ENCODE data around the gene MPC2. TPM values are rescaled to one million over a fixed set of nuclear protein-coding genes. Genes with fewer than 3 reads are reported as not detected.
"Not testable (repeated sequence)": the region's sequence is repeated elsewhere in the genome, so short reads cannot be mapped to it uniquely, and the experiment has no call there.

MPC2 gene
- total RNA-seq, 1 donor from 2014 or later = 221 TPM

DNA sequence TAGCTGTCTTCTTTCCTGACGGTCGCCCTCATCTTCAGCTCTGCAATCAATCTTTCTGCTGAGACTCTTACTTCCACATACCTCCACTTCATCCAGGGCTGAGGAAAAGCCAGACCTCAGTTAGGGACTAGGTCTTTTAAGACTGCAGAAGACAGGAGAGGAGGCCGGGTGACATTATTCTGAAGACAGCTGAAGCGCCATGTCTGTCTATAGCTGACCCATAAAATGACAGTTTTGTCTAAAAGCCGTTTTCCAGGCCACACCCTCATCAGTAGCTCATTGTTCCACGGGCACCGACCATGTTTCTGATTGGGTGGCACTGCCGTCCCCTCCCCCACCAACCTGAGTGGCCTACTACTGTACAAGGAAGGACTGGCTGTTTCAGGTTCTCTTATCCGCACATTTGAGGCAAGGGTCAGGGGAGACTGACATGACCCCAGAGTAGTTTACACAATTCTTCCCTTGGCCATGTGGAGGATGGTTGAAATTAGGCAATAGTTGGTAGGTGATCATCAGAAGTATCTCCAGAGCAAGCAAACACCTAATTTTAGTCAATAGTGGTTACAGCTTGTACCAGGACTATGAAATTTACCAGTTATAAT, 22.9 kb downstream of the MPC2 start, which contains the start of gene ADCY10:
ADCY10 (minus strand) TSS at position 240 of the 602 bp plus-strand sequence. CDS start 8,994 bp downstream, outside the sequence.
- intact Hi-C loops (cut with DNase I) = no loop called here
- ATAC-seq (ENCODE audit: poor library complexity) = no peak
- DNase-seq = no peak

- no peak for ATAC-seq (ENCODE audit: poor library complexity)
- intact Hi-C loops (cut with DNase I) = no loop called here
- no peak for DNase-seq
Observed at GRCh38 chr1:167912294-167912693, 24.6 kb downstream of the MPC2 start.

DNA sequence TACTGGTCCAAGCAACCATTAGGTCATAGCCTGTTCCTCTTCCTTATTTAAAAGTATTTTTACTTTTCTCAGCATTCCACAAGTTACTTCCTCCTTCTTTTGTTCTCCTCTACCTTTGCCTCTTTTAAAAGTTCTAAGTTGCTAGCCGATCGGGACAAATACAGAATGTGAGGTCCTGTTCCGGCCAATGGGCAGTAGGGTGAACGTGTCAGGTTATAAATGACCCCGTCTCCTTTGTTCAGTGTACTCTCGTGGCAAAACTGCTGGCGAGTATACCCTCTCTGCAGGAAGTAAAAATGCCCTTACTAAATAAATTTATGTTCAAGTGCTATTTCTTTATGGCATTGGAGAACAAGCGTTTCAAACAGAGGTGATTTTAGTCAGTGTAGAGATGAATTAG, 25.5 kb downstream of the MPC2 start:
- ATAC-seq (ENCODE audit: poor library complexity) (no peak), DNase-seq (no peak)
- intact Hi-C loops (cut with DNase I) = no loop called here

- intact Hi-C loops (cut with DNase I) = no loop called here
- ATAC-seq (ENCODE audit: poor library complexity) (peak; percentile 77), DNase-seq (no peak)
Observed at GRCh38 chr1:167910530-167910929, 26.3 kb downstream of the MPC2 start.

DNA sequence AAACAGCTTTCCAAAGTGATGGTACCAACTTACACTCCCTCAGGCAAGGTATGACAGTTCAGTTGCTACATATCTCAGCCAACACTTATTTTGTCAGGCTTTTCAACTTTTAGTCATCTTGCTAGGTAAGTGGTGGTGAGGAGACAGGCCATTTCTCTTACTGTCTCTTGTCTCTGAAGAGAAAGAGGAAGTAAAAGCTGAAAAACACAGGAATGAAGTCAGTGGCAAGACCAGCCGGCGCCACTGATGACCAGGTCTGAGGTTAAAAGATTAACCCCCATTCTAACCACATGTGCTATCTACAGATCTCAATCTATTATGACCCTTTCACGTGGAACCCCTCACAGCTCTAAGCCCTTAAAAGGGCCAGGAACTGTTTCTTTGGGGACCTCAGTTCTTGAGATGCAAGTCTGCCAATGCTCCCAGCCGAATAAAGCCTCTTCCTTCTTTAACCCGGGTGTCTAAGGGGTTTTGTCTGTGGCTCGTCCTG, 27.1 kb downstream of the MPC2 start:
- ATAC-seq (ENCODE audit: poor library complexity) (no peak), DNase-seq (no peak)
- intact Hi-C loops (cut with DNase I) = no loop called here

DNA sequence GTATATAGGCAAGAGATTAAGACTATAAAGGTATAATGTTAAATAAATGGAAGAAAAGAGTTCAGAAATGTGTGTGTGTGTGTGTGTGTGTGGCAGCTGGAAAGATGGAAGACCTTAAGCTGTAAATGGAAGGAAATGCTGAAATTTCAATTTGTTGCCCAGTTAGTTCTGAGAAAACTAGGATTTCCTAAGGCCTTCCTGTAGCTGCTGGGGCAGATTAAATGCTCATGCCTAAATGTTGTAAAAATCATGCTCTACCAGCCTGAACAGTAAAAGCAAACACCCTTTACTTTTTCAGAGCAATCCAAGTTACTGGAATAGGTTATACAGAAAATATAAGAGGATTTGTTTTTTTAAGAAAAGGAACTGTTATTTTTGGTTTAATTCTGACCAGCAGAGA, 31.2 kb downstream of the MPC2 start:
- ATAC-seq (ENCODE audit: poor library complexity) = no peak
- intact Hi-C loops (cut with DNase I) = no loop called here

GRCh38 chr1:167905182-167905581, 31.7 kb downstream of the MPC2 start:
- ATAC-seq (ENCODE audit: poor library complexity) (no peak), DNase-seq (no peak)
- intact Hi-C loops (cut with DNase I) = no loop called here

More for the DNA sequence above, 31.2 kb downstream of the MPC2 start:
- no peak for DNase-seq

DNA sequence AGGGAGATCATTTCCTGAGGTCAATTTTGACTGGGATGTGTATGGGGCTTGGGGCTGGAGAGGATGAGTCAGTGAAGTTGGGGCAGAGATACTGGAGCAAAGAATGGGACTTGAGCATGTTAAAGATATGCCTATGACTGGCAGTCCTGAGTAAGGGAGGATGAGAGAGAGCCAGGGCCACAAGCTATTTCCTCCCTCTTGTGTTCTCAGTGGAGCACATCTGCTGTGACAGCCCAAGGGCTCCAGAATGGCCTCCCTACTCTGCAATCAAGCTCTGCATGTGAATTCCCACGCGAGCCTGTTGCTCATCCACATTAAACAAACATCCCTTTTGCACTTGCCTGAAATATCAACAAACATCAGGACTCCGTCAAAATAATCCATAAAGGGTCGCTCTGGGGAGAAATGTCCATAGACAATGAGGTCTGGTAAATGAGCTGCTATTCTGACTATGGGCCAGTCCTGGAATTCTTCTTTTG, 32.2 kb downstream of the MPC2 start:
- no peak for ATAC-seq (ENCODE audit: poor library complexity)
- no peak for DNase-seq

GRCh38 chr1:167900907-167901306, 36.0 kb downstream of the MPC2 start:
- no peak for ATAC-seq (ENCODE audit: poor library complexity)
- intact Hi-C loops (cut with DNase I) = no loop called here
- DNase-seq = no peak

More for the DNA sequence above, 32.2 kb downstream of the MPC2 start:
- intact Hi-C loops (cut with DNase I) = no loop called here

GRCh38 chr1:167899253-167899681, 37.6 kb downstream of the MPC2 start:
- intact Hi-C loops (cut with DNase I) = no loop called here
- peak; percentile 64 for DNase-seq
- peak; percentile 83 for ATAC-seq (ENCODE audit: poor library complexity)

- intact Hi-C loops (cut with DNase I) = no loop called here
- ATAC-seq (ENCODE audit: poor library complexity) = no peak
- DNase-seq = no peak
Observed at GRCh38 chr1:167898578-167899222, 38.2 kb downstream of the MPC2 start.

DNA sequence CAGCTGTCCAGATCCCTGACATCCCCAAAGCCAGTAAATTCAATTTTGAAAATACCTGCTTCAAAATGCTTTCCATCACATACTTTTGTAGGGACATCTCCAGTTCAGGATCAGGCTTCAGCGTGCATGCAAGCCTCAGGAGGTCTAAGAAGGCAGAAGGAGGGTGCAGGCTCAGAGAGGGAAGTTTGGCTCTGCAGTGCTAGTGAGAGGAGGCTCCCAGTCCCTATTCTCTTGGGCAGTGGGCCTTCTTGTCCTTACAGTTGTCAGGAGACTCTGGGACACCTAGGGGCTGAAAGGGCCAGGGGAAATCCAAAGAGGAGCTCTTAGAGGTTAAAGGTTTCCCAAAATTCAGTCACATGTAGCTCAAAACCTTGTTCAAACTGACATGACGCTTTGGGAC, 43.1 kb downstream of the MPC2 start:
- intact Hi-C loops (cut with DNase I) = no loop called here
- no peak for DNase-seq
- no peak for ATAC-seq (ENCODE audit: poor library complexity)

- DNase-seq = no peak
- intact Hi-C loops (cut with DNase I) = no loop called here
- peak; percentile 64 for ATAC-seq (ENCODE audit: poor library complexity)
Observed at GRCh38 chr1:167890400-167890799, 46.5 kb downstream of the MPC2 start.

- ATAC-seq (ENCODE audit: poor library complexity); intact Hi-C loops (cut with DNase I); DNase-seq: not testable (repeated sequence)
Observed at GRCh38 chr1:167887187-167887586, 49.7 kb downstream of the MPC2 start.

- DNase-seq (no peak), ATAC-seq (ENCODE audit: poor library complexity) (no peak)
- intact Hi-C loops (cut with DNase I) = no loop called here
Observed at GRCh38 chr1:167882376-167882775, 54.5 kb downstream of the MPC2 start.

GRCh38 chr1:167881786-167882185, 55.1 kb downstream of the MPC2 start:
- ATAC-seq (ENCODE audit: poor library complexity) (no peak), DNase-seq (no peak)
- intact Hi-C loops (cut with DNase I) = no loop called here

- intact Hi-C loops (cut with DNase I) = no loop called here
- DNase-seq (no peak), ATAC-seq (ENCODE audit: poor library complexity) (no peak)
Observed at GRCh38 chr1:167881069-167881468, 55.8 kb downstream of the MPC2 start.

GRCh38 chr1:167880580-167881021, 56.3 kb downstream of the MPC2 start:
- ATAC-seq (ENCODE audit: poor library complexity) = peak; percentile 34
- DNase-seq = no peak
- intact Hi-C loops (cut with DNase I) = no loop called here

- no peak for ATAC-seq (ENCODE audit: poor library complexity)
- DNase-seq = no peak
- intact Hi-C loops (cut with DNase I) = no loop called here
Observed at GRCh38 chr1:167879508-167879907, 57.4 kb downstream of the MPC2 start.
